GM19035 (cell line): Measurements from ENCODE around the gene OTOP3.
"Not testable (repeated sequence)": the region's sequence is repeated elsewhere in the genome, so short reads cannot be mapped to it uniquely, and the experiment has no call there.

Source experiments
- ATAC-seq: cut with Tn5 transposase; IDR thresholded peaks from one replicate; pipeline ENCODE4 v1.9.1; 2021; ENCODE audit not compliant: unreplicated experiment

Gene OTOP3, protein sequence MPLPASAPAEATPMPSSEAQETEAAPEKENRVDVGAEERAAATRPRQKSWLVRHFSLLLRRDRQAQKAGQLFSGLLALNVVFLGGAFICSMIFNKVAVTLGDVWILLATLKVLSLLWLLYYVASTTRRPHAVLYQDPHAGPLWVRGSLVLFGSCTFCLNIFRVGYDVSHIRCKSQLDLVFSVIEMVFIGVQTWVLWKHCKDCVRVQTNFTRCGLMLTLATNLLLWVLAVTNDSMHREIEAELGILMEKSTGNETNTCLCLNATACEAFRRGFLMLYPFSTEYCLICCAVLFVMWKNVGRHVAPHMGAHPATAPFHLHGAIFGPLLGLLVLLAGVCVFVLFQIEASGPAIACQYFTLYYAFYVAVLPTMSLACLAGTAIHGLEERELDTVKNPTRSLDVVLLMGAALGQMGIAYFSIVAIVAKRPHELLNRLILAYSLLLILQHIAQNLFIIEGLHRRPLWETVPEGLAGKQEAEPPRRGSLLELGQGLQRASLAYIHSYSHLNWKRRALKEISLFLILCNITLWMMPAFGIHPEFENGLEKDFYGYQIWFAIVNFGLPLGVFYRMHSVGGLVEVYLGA

GRCh38 chr17:74935585-74936469 lies at the start of gene OTOP3:
OTOP3 (plus strand) TSS chr17:74935898; CDS start chr17:74935922, 24 bp downstream.
- no peak for ATAC-seq

DNA sequence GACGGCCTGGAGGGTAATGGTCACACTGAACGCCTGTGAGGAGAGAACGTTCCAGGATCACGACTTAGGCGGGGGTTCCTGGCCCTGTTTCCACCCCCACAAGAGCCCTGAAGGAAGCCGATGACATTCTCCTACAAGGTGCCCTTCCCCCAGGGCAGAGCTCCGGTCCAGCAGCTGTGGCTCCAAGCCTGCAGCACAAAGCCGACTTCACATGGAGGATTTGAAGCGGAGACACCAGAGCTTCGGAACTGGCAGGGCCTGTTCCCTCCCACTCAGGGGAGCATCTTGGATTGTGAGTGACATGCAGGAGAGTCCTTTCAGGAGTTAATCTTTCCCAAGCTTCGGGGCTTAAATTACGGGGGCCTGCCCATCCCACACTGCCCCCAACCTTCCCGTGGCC lies 47.2 kb upstream of the OTOP3 start:
- no peak for ATAC-seq

DNA sequence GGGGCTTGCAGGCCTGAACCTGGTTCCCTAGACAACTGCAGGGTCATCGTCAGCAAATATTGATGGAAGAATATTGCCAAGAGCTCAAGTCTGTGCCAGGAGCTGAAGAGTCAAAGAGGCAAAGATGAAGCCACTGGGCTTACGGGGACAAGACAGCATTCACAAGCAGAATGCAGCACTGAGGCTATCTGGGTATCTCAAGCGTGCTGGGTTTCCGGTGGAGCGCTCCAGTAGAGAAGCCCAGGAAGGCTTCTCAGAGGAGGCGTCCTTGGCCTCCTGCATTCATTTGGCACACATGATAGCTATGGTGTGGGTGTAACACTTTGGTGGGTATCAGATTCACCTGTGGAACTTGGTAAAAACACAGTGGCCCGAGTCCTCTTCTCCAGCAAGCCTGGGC lies 45.1 kb upstream of the OTOP3 start:
- ATAC-seq: no peak

GRCh38 chr17:74892013-74892841 lies 43.5 kb upstream of the OTOP3 start:
- ATAC-seq: no peak

GRCh38 chr17:74892974-74893911 lies 42.5 kb upstream of the OTOP3 start, which contains the start of gene FADS6:
FADS6 (minus strand) TSS chr17:74893633; CDS start chr17:74893595, 38 bp downstream.
- no peak for ATAC-seq

GRCh38 chr17:74893936-74894671 lies 41.6 kb upstream of the OTOP3 start:
- no peak for ATAC-seq

- ATAC-seq: no peak
Observed at GRCh38 chr17:74898376-74898946, 37.2 kb upstream of the OTOP3 start.

DNA sequence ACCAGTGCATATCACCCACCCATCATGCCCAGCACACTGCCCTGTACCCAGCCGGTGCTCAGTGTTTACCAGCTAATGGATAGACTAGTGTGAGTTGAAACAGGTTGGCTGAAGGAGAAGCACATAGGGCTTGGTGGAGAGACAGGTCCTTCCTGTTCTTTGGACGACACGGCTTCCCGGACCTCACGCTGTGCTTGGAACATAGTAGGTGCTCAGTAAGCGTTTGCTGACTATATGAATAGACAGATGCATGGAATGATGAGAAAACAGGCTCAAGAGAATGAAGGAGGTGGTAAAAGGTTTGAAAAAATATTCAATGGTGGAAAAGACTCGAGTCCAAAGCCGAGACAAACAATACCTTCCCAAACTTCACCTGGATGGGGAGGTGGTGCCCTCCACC lies 35.5 kb upstream of the OTOP3 start:
- no peak for ATAC-seq

- ATAC-seq: no peak
Observed at GRCh38 chr17:74901353-74902135, 34.2 kb upstream of the OTOP3 start.

DNA sequence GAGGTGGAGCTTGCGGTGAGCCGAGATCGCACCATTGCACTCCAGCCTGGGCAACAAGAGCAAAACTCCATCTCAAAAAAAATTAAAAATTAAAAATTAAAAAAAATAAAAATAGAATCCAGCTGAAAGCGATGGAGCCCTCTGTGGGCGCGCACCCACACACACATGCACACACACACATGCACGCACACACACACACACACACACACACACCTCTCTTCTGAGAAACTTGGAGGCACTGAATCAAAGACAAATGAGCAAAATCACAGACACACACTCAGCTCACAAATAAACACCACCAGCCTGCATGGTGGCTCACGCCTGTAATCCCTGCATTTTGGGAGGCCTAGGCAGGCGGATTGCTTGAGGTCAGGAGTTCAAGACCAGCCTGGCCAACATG lies 32.7 kb upstream of the OTOP3 start:
- ATAC-seq: no peak

- ATAC-seq: no peak
Observed at GRCh38 chr17:74903671-74904070, 32.0 kb upstream of the OTOP3 start.

GRCh38 chr17:74904687-74905409 lies 30.9 kb upstream of the OTOP3 start:
- ATAC-seq: no peak

GRCh38 chr17:74906214-74906793 lies 29.4 kb upstream of the OTOP3 start:
- not testable (repeated sequence) for ATAC-seq

DNA sequence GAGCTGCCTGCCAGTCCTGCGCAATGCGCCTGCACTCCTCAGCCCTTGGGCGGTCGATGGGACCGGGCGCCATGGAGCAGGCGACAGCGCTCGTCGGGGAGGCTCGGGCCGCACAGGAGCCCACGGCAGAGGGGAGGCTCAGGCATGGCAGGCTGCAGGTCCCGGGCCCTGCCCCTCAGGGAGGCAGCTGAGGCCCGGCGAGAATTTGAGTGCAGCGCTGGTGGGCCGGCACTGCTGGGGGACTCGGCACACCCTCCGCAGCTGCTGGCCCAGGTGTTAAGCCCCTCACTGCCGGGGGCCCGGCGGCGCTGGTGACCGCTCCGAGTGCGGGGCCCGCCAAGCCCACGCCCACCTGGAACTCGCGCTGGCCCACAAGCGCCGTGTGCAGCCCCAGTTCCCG lies 28.7 kb upstream of the OTOP3 start:
- no peak for ATAC-seq

- ATAC-seq: not testable (repeated sequence)
Observed at GRCh38 chr17:74909097-74909496, 26.6 kb upstream of the OTOP3 start.

GRCh38 chr17:74911423-74911822 lies 24.3 kb upstream of the OTOP3 start:
- ATAC-seq: not testable (repeated sequence)
